ENCODE measurements around the gene ATP8B2. TPM values are rescaled to one million over a fixed set of nuclear protein-coding genes. Genes with fewer than 3 reads are reported as not detected.

ATP8B2 gene
- total RNA-seq, 2 donors from 2014 or later = 190 to 291 TPM

- no peak for ATAC-seq (ENCODE audit: insufficient number of reproducible peaks, low FRiP score, low read depth)
- H3K36me3 ChIP-seq = peaks cover 56% of the 10 kb centered on the region
- TF ChIP-seq CTCF (IDR thresholded peaks at IDR 0.05) = no peak
- no peak overlapping the region for H3K27ac ChIP-seq
- H3K4me3 ChIP-seq = no peak overlapping the region
- H3K9me3 ChIP-seq = no peaks in the 10 kb centered on the region
- H3K4me1 ChIP-seq (ENCODE audit: control insufficient read depth in 1 of 2, low read depth in 2 of 2) = peaks cover 9 to 17% of the 10 kb centered on the region in 2 donors
- no peak for DNase-seq (ENCODE audit: low spot score)
- no peaks in the 10 kb centered on the region for H3K27me3 ChIP-seq (replicated peaks; ENCODE audit: insufficient read depth)
These were observed 23.2 kb downstream of the ATP8B2 start for GRCh38 chr1:154348429-154349076.

GRCh38 chr1:154349121-154349520 is 23.8 kb downstream of the ATP8B2 start:
- no peak for ATAC-seq (ENCODE audit: insufficient number of reproducible peaks, low FRiP score, low read depth)
- peaks cover 9 to 20% of the 10 kb centered on the region in 2 donors for H3K4me1 ChIP-seq (ENCODE audit: control insufficient read depth in 1 of 2, low read depth in 2 of 2)
- TF ChIP-seq CTCF (IDR thresholded peaks at IDR 0.05) = no peak
- DNase-seq (ENCODE audit: low spot score) = no peak
- peaks cover 50% of the 10 kb centered on the region for H3K36me3 ChIP-seq
- H3K27me3 ChIP-seq (replicated peaks; ENCODE audit: insufficient read depth) = no peaks in the 10 kb centered on the region
- no peak overlapping the region for H3K4me3 ChIP-seq
- no peaks in the 10 kb centered on the region for H3K9me3 ChIP-seq
- H3K27ac ChIP-seq = no peak overlapping the region

GRCh38 chr1:154350383-154350782 is 25.1 kb downstream of the ATP8B2 start:
- TF ChIP-seq CTCF (IDR thresholded peaks at IDR 0.05) = no peak
- no peak for ATAC-seq (ENCODE audit: insufficient number of reproducible peaks, low FRiP score, low read depth)

GRCh38 chr1:154351363-154352068 is 26.2 kb downstream of the ATP8B2 start:
- no peaks in the 10 kb centered on the region for H3K27me3 ChIP-seq (replicated peaks; ENCODE audit: insufficient read depth)
- H3K4me3 ChIP-seq = no peak overlapping the region
- DNase-seq (ENCODE audit: low spot score) (no peak), ATAC-seq (ENCODE audit: insufficient number of reproducible peaks, low FRiP score, low read depth) (no peak)
- no peak for TF ChIP-seq CTCF (IDR thresholded peaks at IDR 0.05)
- peaks cover 9 to 20% of the 10 kb centered on the region in 2 donors for H3K4me1 ChIP-seq (ENCODE audit: control insufficient read depth in 1 of 2, low read depth in 2 of 2)
- no peak overlapping the region for H3K27ac ChIP-seq
- no peaks in the 10 kb centered on the region for H3K9me3 ChIP-seq
- H3K36me3 ChIP-seq = peaks cover 26% of the 10 kb centered on the region

More at GRCh38 chr1:154350383-154350782, 25.1 kb downstream of the ATP8B2 start:
- Histone ChIP-seq H3K9me3 (no peaks in the 10 kb centered on the region), H3K4me1 (ENCODE audit: control insufficient read depth in 1 of 2, low read depth in 2 of 2) (peaks cover 9 to 20% of the 10 kb centered on the region in 2 donors), H3K36me3 (peaks cover 38% of the 10 kb centered on the region), H3K27me3 (replicated peaks; ENCODE audit: insufficient read depth) (no peaks in the 10 kb centered on the region), H3K4me3 (no peak overlapping the region), H3K27ac (no peak overlapping the region)
- DNase-seq (ENCODE audit: low spot score) = no peak

DNA sequence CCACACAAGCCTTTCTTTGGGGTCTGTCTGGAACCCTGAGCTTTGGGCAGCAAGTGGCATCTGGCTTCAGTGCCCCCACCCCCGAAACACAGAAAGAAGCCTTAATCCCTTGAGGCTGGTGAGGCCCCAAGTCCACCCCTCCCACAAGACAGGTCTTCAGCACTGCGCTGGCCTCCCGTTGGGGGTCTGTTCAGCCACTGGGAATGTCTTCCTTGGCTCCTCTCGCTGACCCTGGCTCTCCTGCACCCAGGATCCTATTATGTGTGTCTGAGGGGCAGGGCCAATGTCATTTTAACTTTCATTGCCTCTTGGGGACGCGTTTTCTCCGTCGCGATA is 26.9 kb downstream of the ATP8B2 start:
- H3K4me3 ChIP-seq = peak overlapping the region; percentile 72
- no peak for TF ChIP-seq CTCF (IDR thresholded peaks at IDR 0.05)
- no peak overlapping the region for H3K27ac ChIP-seq
- ATAC-seq (ENCODE audit: insufficient number of reproducible peaks, low FRiP score, low read depth) (no peak), DNase-seq (ENCODE audit: low spot score) (no peak)
- H3K9me3 ChIP-seq = no peaks in the 10 kb centered on the region
- H3K27me3 ChIP-seq (replicated peaks; ENCODE audit: insufficient read depth) = no peaks in the 10 kb centered on the region
- peaks cover 19% of the 10 kb centered on the region for H3K36me3 ChIP-seq
- H3K4me1 ChIP-seq (ENCODE audit: control insufficient read depth in 1 of 2, low read depth in 2 of 2) = peaks cover 9 to 20% of the 10 kb centered on the region in 2 donors
